Lower lobe of right lung (tissue), 2 donors: ENCODE results near the gene SBF2. TPM values are rescaled to one million over a fixed set of nuclear protein-coding genes. Genes with fewer than 3 reads are reported as not detected.
"Not testable (repeated sequence)": the region's sequence is repeated elsewhere in the genome, so short reads cannot be mapped to it uniquely, and the experiment has no call there.

Experiments used
- ATAC-seq, 2 donors: fragments of 200-7000 bp; cut with Tn5 transposase; one replicate each; pipeline ENCODE4 v1.9.1; 2020 to 2022; ENCODE audit warnings: mild to moderate bottlenecking in 2 of 2, moderate library complexity in 2 of 2
- DNase-seq: peaks from one replicate; pipeline ENCODE4 v3.0.0-alpha.2; 2020
- H3K27ac ChIP-seq: fragments of 200-600 bp; one replicate; pipeline ENCODE4 v1.8.0; 2022
- H3K27me3 ChIP-seq: fragments of 200-600 bp; one replicate; pipeline ENCODE4 v1.8.0; 2022; ENCODE audit warnings: low read depth
- H3K36me3 ChIP-seq: fragments of 200-600 bp; one replicate; pipeline ENCODE4 v1.8.0; 2022; ENCODE audit warnings: mild to moderate bottlenecking
- H3K4me1 ChIP-seq: fragments of 200-600 bp; one replicate; pipeline ENCODE4 v1.8.0; 2022
- H3K4me3 ChIP-seq: fragments of 200-600 bp; one replicate; pipeline ENCODE4 v1.8.0; 2022; ENCODE audit warnings: mild to moderate bottlenecking
- H3K9me3 ChIP-seq: fragments of 200-600 bp; one replicate; pipeline ENCODE4 v1.8.0; 2022
- intact Hi-C: fragments of 100-400 bp; cut with DNase I; formaldehyde crosslinking; loops from one replicate; pipeline ENCODE4 v1.11.0; 2022
- total RNA-seq: library from RNA; stranded (reverse); fragmentation: NEBNext Ultra II Directional; extraction: Animal tissue kit (Norgen Biotek cat#: 25700); gene quantifications from one replicate; pipeline ENCODE4 v1.2.1, GENCODE V29; 2021
- TF ChIP-seq, protein P1 (sequence below): fragments of 200-600 bp; IDR thresholded peaks from one replicate; pipeline ENCODE4 v1.8.0; 2022; ENCODE audit warnings: antibody characterized with exemption, mild to moderate bottlenecking
- donor health status: DM: no; HTN: yes; CAD: no; lungs with severe emphysema.

The SBF2 gene
- total RNA-seq, 1 donor from 2014 or later = 41.3 TPM

DNA sequence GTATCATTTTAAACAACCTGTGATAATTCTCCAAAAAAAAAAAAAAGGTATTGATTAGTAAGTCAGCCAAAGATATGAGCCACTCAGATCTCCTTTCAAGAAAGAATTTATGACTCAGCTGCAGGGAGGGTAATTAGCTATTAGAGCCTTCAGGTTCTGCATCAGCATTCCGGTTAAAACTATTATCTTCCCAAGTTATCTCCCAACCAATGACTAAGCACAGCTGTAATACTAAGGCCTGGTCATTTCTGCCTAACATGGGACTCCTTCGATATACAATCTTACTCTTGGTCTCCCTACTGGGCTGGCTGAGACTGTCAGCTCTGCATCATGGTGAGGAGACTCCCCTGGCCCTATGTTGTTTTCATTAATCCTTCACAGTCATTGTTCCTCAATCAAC is 60.4 kb downstream of the SBF2 start:
- H3K9me3 ChIP-seq = no peaks in the 10 kb centered on the region
- H3K27me3 ChIP-seq = no peaks in the 10 kb centered on the region
- no peaks in the 10 kb centered on the region for H3K4me1 ChIP-seq
- H3K27ac ChIP-seq = no peak overlapping the region
- DNase-seq (no peak), ATAC-seq (no peak)
- intact Hi-C loops = no loop called here
- no peak overlapping the region for H3K4me3 ChIP-seq
- no peaks in the 10 kb centered on the region for H3K36me3 ChIP-seq
- TF ChIP-seq, protein P1, sequence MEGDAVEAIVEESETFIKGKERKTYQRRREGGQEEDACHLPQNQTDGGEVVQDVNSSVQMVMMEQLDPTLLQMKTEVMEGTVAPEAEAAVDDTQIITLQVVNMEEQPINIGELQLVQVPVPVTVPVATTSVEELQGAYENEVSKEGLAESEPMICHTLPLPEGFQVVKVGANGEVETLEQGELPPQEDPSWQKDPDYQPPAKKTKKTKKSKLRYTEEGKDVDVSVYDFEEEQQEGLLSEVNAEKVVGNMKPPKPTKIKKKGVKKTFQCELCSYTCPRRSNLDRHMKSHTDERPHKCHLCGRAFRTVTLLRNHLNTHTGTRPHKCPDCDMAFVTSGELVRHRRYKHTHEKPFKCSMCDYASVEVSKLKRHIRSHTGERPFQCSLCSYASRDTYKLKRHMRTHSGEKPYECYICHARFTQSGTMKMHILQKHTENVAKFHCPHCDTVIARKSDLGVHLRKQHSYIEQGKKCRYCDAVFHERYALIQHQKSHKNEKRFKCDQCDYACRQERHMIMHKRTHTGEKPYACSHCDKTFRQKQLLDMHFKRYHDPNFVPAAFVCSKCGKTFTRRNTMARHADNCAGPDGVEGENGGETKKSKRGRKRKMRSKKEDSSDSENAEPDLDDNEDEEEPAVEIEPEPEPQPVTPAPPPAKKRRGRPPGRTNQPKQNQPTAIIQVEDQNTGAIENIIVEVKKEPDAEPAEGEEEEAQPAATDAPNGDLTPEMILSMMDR = no peak

DNA sequence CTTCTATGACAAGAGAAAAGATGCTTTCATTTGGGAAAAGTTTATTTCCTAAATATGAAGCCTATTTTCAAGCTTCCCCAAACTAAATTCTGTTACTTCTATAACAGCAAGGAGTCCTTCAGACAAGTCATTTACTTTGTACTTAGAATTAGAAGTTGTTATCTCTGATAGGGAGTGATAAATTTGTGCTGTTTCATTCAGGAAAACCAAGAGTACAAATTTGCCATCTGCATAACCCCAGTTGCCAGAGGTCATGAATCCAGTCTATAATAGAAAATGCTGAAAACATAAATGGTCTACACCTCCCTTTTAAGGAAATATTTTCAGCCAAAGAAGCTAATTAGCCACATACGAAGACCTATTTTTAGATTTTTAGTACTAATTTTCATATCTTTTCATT is 61.3 kb downstream of the SBF2 start:
- Histone ChIP-seq H3K27me3 (no peaks in the 10 kb centered on the region), H3K4me1 (no peaks in the 10 kb centered on the region), H3K9me3 (no peaks in the 10 kb centered on the region), H3K36me3 (no peaks in the 10 kb centered on the region), H3K27ac (no peak overlapping the region), H3K4me3 (no peak overlapping the region)
- intact Hi-C loops = no loop called here
- DNase-seq (no peak), ATAC-seq (no peak)
- TF ChIP-seq, protein P1 = no peak

DNA sequence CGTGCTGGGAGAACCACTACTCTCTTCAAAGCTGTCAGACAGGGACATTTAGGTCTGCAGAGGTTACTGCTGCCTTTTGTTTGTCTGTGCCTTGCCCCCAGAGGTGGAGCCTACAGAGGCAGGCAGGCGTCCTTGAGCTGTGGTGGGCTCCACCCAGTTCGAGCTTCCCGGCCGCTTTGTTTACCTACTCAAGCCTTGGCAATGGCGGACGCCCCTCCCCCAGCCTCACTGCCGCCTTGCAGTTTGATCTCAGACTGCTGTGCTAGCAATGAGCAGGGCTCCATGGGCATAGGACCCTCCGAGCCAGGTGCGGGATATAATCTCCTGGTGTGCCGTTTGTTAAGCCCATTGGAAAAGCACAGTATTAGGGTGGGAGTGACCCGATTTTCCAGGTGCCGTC is 62.2 kb downstream of the SBF2 start:
- H3K27ac ChIP-seq, intact Hi-C loops, H3K9me3 ChIP-seq, ATAC-seq, H3K36me3 ChIP-seq, DNase-seq, H3K4me1 ChIP-seq, H3K27me3 ChIP-seq, H3K4me3 ChIP-seq: not testable (repeated sequence)

DNA sequence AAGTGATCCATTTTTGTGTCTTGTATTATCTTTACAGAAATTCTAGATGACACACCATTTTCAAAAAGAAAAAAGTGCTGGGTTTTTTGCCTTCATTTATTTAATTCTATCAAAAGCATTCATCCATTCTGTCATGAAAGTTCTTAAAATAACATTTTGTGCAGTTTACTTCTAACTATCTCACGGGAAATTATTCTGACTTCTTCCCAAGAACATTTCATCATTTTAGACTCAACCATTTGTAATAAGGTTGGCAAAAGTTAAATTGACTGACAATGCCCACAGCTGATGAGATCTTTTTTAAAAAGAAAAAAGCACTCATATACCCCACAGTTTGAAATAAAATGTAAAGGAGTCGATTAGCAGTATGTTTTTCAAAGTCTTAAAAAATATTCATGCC is 68.5 kb downstream of the SBF2 start:
- Histone ChIP-seq H3K4me1 (no peaks in the 10 kb centered on the region), H3K9me3 (no peaks in the 10 kb centered on the region), H3K4me3 (no peak overlapping the region), H3K27ac (no peak overlapping the region), H3K36me3 (no peaks in the 10 kb centered on the region), H3K27me3 (no peaks in the 10 kb centered on the region)
- intact Hi-C loops = no loop called here
- ATAC-seq (no peak), DNase-seq (no peak)
- TF ChIP-seq, protein P1 = no peak

DNA sequence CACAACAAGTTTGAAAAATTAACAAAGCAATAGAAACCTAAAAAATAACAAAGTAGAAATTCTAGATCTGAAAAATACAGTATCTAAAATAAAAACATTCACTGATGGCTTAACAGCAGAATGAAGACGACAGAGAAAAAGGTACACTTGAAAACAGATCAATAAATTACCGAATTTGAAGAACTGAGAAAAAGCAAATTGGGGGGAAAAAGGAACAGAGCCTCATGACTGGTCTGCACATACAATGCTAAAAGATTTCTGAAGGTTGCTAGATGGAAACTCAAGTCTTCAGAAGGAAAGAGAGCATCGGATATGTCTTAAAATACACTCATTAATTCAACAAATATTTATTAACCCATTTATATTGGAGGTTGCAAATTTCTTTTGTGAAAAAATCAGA is 71.6 kb downstream of the SBF2 start:
- H3K36me3 ChIP-seq = no peaks in the 10 kb centered on the region
- TF ChIP-seq, protein P1 = no peak
- H3K4me1 ChIP-seq = no peaks in the 10 kb centered on the region
- no peak for DNase-seq
- no peak overlapping the region for H3K4me3 ChIP-seq
- no peaks in the 10 kb centered on the region for H3K27me3 ChIP-seq
- no peak overlapping the region for H3K27ac ChIP-seq
- intact Hi-C loops = no loop called here
- ATAC-seq = no peak
- H3K9me3 ChIP-seq = no peaks in the 10 kb centered on the region

DNA sequence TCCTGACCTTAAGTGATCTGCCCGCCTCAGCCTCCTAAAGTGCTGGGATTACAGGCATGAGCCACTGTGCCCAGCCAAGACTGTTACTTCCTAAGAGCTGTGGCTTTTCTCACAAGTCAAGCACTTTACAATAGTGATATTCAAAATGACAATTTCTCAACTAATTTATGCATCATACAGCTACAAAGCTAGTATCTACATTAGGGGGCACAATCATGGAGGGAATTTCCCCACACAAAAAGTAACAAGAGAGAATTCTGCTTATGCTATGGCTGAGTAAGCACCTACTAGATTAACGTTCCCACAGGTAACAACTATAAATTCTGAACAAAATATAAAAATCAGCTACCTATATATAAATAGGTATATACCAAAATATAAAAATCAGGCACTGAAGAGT is 72.7 kb downstream of the SBF2 start:
- TF ChIP-seq, protein P1 = no peak
- intact Hi-C loops = no loop called here
- DNase-seq (no peak), ATAC-seq (no peak)
- Histone ChIP-seq H3K4me3 (no peak overlapping the region), H3K27me3 (no peaks in the 10 kb centered on the region), H3K36me3 (no peaks in the 10 kb centered on the region), H3K4me1 (no peaks in the 10 kb centered on the region), H3K27ac (no peak overlapping the region), H3K9me3 (no peaks in the 10 kb centered on the region)
